HG02852 (cell line): ENCODE results near the gene MICU1.

ENCODE experiments used
- ATAC-seq: cut with Tn5 transposase; IDR thresholded peaks from one replicate; pipeline ENCODE4 v1.9.1; 2021; ENCODE audit warnings: mild to moderate bottlenecking, moderate library complexity; ENCODE audit not compliant: unreplicated experiment

MICU1 gene

GRCh38 chr10:72319416-72320254 lies 306.2 kb downstream of the MICU1 start:
- ATAC-seq: peak; percentile 47

GRCh38 chr10:72318418-72319262 lies 307.2 kb downstream of the MICU1 start:
- ATAC-seq: no peak
